HG03045 (cell line): ENCODE measurements around the gene RNF175.

Source experiments
- ATAC-seq: cut with Tn5 transposase; IDR thresholded peaks from one replicate; pipeline ENCODE4 v1.9.1; 2021; ENCODE audit warnings: mild to moderate bottlenecking, moderate library complexity; ENCODE audit not compliant: unreplicated experiment

Gene RNF175

GRCh38 chr4:153750197-153750817, 9.5 kb downstream of the RNF175 start:
- no peak for ATAC-seq

- no peak for ATAC-seq
Observed at GRCh38 chr4:153748378-153748777, 11.4 kb downstream of the RNF175 start.

- no peak for ATAC-seq
Observed at GRCh38 chr4:153747406-153747955, 12.3 kb downstream of the RNF175 start.

- no peak for ATAC-seq
Observed at GRCh38 chr4:153745651-153746050, 14.2 kb downstream of the RNF175 start.

GRCh38 chr4:153741541-153741940, 18.3 kb downstream of the RNF175 start:
- no peak for ATAC-seq

- no peak for ATAC-seq
Observed at GRCh38 chr4:153735906-153736461, 23.8 kb downstream of the RNF175 start.

GRCh38 chr4:153733751-153734448, 25.9 kb downstream of the RNF175 start:
- ATAC-seq, result no peak

GRCh38 chr4:153731239-153731638, 28.6 kb downstream of the RNF175 start:
- ATAC-seq, result no peak

- no peak for ATAC-seq
Observed at GRCh38 chr4:153729895-153730294, 29.9 kb downstream of the RNF175 start.

GRCh38 chr4:153728660-153729059, 31.2 kb downstream of the RNF175 start:
- no peak for ATAC-seq

- no peak for ATAC-seq
Observed at GRCh38 chr4:153728151-153728550, 31.7 kb downstream of the RNF175 start.

GRCh38 chr4:153725831-153726154, 34.0 kb downstream of the RNF175 start:
- no peak for ATAC-seq

GRCh38 chr4:153725136-153725830, 34.5 kb downstream of the RNF175 start:
- no peak for ATAC-seq

GRCh38 chr4:153724606-153725005, 35.2 kb downstream of the RNF175 start:
- no peak for ATAC-seq

- no peak for ATAC-seq
Observed at GRCh38 chr4:153722036-153722435, 37.8 kb downstream of the RNF175 start.

- no peak for ATAC-seq
Observed at GRCh38 chr4:153713866-153714646, 45.8 kb downstream of the RNF175 start.

GRCh38 chr4:153710681-153711080, 49.1 kb downstream of the RNF175 start:
- no peak for ATAC-seq

GRCh38 chr4:153706519-153706918, 53.3 kb downstream of the RNF175 start:
- no peak for ATAC-seq

- ATAC-seq, result no peak
Observed at GRCh38 chr4:153705743-153706468, 53.9 kb downstream of the RNF175 start.

- no peak for ATAC-seq
Observed at GRCh38 chr4:153704522-153704921, 55.3 kb downstream of the RNF175 start.
